Activated effector memory CD4-positive, alpha-beta T cell treated with anti-CD3 and anti-CD28 coated beads, Interleukin-2, amount 50 U/mL, for 16 hours (primary cell): ENCODE measurements around the gene DNAJB8.

Source experiments
- DNase-seq: peaks from one replicate; pipeline ENCODE4 v3.0.0-alpha.2; 2020

DNAJB8 gene

DNA sequence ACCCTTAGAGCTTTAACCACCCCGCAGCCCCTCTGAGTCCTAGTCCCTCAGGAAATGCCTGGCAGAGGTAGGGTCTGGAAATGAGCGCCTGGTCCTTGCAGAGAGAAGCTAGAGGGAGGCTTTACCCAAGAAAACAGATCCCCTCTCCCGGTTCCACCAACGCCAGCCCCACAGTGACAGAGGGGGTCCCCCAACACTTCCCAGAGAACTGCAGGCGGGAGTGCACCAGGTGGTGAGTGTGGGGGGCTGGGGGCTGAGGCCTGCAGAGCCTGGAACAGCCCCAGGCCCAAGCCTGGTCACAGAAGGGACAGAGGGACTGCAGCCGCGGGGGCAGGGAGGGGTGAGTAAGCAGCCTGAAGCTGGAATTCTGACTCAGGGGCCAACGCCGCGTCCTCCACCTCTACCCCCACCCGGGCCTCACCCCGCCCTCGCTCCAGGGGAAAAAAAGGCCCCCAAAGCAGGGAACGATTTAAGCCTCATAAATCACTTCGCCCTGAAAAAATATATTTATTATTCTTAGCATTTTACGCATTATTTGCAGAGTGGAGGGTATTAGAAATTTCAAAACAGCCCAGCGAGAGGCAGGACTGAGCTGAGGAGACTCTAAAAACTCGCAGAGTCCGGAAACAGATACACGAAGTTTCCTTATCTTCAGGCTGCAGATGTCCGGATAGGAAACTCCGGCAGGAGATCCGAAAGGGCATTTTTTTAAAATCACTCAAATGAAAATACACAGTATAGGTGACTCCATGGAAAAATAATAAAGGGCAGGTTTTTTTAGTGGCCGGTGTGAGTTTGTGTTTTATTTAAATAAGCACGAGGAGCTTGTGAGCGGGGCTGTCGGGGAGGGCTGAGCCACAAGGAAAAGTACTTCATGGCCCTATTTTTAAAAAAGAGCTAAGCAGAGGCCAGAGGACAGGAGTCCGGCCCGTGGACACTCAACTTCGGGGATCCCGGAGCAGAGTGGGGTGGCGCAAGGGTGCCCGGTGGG is 16.3 kb upstream of the DNAJB8 start:
- DNase-seq: no peak

DNA sequence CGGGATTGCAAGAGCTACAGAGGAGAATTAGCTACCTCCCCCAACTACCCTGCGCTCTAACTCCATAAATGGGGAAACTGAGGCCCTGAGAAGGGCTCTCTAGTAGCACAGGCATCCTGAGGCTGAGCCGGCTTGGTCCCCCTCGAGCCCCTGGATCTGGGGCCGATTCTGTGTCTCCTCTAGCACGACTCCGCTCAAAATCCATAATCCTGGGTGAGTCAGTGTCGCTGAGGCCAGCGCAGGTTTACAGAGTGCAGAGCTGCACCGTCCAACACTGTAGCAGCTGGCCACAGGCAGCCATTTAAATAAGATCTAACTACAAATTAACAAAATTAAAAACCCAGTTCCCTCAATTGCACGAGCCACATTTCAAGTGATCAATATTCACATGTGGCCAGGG is 15.5 kb upstream of the DNAJB8 start:
- DNase-seq: no peak

DNA sequence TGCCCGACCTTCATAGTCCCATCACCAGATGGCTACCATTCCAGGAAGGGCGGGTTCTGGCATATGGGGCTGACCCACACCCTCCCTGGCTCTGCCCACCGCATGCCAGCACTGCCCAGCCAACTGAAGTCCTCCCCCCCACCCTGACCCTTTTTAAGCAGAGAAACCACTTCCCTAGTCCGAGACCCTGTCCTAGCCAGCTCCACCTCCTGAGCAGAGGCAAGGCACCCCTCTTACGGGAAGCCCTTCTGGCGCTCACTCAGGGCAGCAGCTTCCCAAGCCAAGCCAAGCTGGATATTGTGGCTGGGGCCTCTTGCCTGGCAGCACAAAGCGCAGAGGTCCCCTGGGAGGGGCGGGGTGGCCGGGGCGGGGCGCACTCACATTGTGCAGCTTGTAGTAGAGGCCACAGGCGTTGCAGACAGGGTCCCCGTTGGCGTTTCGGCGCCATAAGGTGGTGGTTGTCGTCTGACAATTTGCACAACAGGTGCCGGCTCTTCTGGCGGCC is 14.8 kb upstream of the DNAJB8 start:
- DNase-seq: no peak

DNA sequence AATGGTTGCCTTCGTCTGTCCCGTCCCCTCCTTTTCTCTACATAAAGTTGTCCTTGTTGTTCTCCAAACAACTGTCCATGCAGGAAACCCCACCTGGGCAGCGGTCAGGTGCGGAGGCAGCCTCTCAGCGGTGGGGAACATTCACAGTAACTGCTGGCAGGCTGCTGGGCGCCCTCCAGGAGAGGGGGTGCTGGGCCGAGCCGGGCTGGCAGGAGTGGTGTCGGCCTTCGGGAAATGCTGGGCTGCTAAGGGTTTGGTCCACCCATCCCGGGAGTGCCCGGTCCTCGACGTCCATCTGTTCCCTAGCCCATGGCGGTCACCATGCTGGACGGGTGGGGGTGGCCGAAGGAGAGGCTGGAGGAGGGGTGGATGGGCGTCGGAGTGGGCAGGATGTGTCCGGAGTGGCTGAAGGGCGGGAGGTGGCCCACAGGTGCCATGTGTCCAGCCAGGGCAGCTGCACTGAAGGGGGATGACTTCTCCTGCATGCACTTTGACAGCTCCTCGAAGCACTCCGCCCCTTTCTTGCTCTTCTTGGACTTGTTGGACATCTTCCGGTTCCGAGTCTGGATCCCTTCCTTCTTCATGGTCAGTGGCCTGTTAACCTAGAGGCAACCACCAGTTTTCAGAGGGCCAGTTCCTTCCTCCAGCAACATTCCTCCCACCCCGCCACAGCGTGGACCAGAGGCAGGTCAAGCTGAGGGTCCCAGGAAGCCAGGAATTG is 14.2 kb upstream of the DNAJB8 start:
- no peak for DNase-seq

DNA sequence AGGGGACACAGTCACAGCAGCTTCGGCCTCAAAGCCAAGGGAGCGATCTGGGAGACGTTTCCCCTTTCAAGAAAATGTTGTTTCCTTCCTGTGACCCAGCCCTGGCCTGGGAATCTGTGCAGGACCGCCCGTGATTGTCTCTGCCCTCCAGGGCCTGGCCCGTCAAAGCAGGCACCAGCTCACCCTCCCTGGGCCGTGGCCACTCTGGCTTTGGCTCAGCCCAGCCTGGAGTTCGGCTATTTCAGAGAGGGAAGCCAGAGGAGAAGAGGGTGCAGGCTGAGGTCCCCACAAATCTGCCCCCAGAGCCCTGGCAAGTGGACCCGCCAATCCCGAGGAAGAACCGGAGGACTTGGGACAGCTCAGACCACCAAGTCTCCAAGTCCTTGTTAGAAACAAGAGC is 13.6 kb upstream of the DNAJB8 start:
- no peak for DNase-seq

DNA sequence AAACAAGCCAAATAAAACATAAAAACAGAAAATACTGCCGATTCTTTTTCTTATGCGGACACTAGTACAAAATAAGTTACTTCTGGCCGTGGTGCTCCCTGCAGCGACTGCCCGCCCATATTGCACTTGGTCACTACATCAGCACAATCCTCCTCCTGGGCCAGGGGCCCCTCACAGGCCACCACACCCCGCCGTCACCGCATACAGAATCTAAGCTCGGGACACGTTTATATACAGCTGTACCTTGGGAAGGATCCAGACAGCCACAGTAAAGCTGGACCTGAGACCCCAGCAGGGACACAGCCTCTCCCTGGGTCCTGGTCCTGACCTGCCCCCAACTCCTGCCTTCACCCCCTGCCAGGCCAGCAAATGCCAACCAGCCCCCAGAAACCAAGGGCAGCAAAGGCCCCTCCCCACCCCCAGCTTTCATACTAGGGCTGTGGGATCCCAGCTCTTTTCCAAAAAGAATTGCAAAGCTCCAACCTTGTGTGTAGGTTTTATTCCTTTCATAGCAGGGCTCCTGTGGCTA is 12.9 kb upstream of the DNAJB8 start:
- no peak for DNase-seq

DNA sequence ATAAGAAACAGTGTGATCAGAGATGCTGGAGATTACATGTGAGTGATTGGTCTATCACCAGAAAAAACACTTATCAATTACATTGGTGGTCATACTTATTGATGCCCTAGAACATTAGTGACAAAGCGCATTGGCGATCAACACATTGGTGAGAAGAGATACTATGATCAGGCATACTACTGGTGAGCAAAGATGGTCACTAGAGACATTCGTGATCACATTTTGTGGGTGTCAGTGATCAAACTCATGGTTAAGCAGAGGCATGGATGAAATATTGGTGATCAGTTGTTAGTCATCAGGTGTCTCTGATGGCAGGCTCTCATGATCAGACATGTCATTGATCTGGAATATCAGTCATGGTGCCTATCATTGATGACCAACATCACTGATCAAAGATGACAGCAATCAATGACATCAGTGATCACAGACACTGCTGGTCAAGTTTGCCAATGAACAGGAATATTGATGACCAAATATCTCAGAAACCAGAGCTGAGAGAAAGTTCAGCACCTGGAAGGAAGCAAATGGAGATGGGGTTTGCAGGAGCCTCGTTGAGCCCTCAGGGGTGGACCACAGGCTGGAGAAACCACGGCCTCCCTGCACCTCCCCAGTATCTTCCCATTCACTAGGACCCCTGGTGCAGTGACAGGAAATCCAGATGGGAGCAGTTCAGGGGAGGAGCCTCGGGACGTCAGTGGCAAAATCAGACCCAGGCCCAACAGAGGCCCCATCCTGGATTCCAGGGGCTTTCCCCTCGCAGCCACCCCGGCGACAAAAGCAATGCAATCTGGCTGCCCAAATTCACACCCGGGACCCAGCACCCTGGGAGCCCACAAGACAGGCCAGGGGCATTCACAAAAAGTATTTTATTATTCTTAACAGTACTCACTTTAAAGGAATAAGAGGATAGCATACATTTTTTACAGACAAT is 12.2 kb upstream of the DNAJB8 start:
- DNase-seq: no peak

DNA sequence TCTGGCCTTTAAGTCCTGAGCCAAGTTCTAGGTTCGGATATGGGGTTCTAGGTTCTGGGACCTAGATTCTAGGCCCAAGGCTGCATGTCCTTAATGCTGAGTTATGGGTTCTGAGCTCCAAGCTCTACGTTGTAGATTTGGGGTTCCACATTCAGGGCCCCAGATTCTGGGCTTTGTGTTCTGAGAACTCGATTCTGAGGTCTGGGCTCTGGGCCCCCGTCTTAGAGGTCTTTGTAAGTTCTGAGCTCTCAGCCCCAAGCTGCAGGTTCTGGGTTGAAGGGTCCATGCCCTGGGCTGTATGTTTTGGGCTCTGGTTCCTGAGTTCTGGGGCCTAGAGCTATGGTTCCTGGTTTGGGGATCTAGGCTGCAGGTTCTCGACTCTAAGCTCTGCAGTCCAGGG is 10.0 kb upstream of the DNAJB8 start:
- no peak for DNase-seq

DNA sequence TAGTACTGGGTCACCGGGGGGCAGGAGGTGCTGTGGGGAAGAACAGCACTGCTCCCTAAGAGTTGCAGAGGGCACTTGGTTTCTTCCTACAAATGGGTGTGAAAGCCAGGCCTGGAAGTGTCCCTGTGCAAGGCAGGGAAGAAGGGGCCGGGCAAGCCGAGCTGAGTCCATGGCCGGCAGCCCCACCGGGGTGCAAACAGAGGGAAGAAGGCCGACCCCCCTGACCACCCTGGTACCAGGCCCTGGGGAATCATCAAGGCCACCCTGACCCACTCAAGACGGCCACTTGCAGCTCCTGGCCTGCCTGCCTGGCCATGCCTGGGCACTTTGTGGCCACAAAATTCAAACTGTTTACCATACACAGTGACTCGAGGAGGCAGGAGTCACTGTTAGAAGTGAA is 8.7 kb upstream of the DNAJB8 start:
- DNase-seq: no peak

DNA sequence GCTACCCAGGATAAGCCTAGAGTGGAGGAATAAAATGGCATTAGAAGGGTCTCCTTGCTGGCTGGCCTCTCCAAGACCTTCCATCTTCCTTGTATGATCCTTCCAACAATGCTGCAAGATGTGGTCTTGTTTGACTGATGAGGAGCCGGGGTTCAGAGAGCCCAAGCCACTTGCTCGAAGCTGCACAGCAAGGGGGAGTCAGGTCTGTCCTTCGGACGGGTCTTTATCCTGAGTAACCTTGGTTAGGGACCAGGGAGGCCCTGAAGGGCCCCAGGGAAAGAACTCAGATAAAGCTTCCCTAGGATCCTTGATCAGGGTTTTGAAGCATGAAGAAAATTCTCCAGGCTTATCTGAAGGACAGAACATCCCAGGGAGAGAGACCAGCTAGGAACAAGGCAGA is 7.0 kb upstream of the DNAJB8 start:
- DNase-seq: no peak

DNA sequence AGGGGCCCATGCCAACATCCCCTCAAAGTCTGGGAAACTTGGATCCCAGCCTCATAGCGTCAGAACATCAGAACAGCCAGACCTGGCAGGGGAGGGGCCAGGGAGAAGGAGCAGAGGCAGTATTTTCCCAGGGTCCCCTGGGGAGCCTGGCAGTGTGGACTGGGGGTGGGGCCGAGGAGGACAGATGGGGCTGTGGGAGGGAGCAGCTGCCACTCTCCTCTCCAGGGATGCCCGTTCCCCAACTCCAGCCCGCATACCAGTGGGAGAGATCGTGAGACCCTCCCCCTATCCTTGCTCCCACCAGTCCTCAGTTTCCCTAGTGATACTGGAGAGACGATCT is 6.5 kb upstream of the DNAJB8 start:
- DNase-seq: no peak

DNA sequence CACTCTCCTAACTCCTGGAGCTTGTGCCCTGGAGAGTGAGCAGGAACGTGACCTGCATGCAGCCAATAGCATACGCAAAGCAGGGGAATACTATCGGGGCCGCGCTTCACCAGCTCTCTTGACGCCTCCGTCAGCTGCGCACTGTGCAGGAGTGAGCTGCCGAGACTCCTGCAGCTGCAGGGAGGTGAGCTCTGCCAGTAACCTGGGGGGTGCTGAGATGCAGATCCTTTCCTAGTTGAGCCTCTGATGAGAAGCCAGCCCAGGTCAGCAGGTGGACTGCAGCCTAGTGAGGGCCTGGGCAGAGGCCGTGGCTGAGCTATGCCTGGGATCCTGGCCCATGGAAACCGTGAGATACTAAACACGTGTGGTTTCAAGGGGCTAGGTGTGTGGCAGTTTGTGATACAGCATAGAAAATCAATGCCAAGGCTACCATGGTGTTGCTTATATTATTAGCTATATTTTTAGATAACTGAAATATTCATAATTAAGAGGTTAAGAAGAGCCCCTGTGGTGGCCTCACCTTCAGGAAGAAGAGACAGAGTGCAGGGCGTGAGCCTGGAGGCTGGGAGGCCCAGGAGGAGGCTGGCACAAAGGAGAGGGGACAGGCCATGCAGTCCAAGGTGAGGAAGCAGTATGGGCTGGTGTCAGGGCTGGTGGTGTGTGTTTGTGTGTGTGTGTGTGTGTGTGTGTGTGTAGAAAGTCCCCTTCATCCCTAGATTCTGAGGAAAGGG is 5.9 kb upstream of the DNAJB8 start:
- DNase-seq: no peak

DNA sequence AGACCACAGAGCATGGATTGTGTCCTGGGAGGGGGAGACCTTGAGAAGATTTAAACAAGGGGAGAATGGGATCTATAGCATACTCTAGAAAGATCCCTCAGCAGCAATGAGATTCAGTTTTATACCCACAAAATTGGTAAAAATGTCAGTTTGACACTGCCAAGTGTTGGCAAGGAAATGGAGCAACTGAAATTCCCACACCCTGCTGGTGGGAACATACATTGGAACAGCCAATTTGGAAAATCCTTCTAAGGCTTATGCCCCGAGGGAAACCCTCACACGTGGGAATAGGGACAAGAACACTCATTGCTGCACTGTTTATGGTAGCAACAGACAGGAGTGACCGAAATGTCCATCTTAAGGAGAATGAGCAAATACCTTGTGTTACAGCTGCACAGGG is 5.0 kb upstream of the DNAJB8 start:
- no peak for DNase-seq

DNA sequence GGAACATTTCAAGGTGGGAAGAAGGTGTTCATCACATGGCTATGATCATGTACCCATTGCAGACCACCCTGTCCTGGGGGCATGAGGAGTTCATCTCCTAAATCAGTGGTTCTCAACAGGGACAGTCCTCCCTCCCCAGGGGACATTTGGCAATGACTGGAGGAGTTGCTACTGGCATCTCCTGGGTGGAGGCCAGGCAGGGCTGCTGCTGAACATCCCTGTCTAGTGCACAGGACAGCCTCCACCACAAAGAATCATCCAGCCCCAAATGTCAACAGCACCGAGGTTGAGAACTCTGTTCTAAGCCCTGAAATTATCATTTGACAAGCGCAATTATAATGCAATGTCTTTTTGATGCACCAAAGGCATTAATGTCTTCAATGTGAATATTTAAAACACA is 4.4 kb upstream of the DNAJB8 start:
- no peak for DNase-seq

DNA sequence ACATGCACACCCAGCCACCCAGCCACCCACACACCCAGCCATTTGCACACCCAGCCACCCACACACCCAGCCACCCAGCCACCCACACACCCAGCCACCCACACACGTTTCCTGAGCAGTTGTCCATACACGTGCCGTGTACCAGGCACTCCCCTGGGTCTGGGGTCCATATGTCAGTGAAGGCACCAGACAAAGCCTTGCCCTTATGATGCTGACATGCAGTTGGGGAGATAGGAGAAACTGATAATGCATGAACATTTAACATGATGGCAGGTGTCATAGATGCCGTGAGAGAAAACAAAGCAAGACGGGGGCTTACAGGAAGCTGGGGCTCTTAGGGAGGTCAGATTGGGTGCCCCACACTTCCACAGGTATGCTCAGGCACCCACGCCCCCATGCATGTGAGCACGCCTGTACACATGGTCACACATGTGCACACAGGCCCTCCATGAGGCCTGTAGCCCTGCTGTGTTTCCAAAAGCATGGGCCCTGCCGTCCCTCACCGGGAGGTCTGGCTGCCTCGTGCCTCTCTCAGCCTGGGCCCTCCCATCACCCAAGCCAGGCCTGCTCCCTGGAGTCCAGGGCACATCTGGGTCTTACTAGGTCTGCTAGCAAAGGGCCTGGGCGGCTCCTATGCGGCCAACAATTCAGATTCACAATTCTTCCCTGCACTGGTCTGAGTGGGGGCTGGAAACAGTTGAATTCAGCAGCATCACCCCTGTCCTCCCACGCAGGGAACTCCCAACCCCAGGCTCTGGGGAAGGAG is 3.6 kb upstream of the DNAJB8 start:
- DNase-seq: no peak

DNA sequence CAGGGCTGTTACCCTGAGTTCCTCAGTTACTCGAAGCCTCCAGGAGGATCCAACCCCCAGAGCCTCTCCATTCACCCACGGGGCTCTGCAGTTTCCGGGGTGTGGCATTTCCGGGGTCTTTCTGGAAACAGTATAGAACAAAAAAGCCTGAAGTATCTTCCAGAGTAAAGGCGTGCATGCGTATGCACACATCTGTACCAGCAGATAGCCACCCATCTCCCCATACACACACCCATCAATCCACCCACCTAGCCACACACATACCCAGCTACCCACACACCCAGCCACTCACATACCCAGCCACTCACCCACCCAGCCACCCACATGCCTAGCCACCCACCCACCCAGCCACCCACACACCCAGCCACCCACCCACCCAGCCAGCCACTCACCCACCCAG is 2.9 kb upstream of the DNAJB8 start:
- DNase-seq: no peak

DNA sequence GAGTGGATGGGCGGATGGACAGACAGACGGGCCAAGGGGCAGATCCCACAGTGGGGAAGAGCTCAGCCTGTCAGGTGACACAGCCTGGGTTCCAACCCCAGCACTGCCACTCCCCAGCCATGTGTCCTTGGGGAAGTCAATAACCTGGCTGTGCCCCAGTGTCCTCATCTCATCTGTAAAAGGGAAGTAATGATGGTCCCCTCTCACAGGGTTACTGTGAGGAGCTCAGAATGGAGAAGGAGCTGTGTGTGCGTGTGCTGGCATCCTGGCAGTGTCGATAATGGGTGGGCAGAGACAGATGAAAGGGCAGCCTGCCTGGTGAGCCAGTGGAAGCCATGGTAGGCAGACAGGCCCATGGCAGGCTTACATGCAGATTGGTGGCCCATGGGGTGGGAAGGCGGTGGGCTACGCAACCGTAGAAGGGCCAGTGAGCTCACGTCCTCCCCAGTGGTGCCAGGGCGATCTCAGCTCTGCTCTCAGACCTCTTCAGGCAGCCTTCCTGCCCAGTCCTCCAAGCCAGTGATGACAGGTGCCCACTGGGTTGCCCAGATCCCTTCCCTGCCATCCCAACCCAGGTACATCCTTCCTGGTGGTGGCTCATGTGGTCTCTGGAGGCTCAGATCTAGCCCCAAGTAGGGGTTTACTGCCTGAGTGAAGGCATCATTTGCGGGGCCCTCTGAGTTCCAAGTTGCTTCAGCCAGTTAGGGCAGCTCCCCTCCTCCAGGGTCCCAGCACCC is 2.3 kb upstream of the DNAJB8 start:
- no peak for DNase-seq

DNA sequence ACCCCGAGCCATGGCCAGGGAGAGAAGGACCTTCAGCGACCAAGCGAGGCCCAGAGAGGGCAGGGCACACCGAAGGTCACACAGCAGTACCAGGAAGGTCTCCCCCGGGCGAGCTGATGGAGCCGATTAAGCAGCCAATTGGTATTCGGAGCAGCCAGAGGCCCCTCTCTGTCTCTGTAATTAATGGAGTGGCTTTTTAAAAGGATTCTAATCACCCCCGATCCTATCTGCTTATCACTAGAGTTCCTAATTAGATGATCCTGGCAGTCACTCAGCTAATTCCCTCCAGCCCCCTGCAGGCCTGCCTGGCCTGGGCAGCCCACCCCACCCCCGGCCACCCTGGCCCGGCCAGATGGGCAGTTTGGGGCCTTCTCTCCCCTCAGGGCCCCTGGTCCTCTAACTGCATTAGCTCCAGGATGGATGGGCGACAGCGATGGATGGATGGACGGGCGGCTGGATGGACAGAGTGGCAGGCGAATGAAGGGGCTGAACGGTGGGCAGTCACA is 1.6 kb upstream of the DNAJB8 start:
- no peak for DNase-seq

DNA sequence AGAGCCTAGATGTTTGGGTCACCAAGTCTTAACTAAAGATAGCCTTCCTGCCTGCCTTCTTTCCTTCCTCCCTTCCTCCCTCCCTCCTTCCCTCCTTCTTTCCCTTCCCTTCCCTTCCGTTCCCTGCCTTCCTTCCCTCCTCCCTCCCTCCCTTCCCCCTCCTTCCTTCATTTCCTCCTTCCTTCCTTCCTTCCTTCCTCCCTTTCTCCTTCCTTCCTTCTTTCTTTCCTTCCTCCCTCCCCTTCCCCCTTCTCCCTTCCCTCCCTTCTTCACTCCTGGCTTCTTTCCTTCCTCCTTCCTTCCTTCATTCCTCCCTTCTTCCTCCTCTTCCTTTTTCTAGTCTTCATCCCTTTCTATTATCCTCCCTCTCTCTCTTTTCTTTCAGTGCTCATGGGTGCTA is 2.0 kb downstream of the DNAJB8 start:
- DNase-seq: no peak

DNA sequence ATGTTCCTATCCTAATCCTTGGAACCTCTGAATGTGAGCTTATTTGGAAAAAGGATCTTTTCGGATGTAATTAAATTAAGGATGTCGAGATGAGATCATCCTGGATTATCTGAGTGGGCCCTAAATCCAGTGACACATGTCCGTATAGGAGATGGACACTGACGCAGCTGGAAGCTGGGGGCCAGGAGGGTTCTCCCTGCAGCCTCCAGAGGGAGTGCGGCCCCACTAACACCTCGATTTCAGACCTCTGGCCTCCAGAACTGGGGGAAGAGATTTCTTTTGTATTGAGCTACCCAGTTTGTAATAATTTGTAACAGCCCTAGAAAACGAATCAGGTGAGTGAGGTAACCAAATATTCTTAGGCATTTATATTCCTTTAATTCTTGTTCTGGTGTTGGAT is 2.5 kb downstream of the DNAJB8 start:
- DNase-seq: no peak
